ENCODE measurements around the gene LYVE1. TPM values are rescaled to one million over a fixed set of nuclear protein-coding genes. Genes with fewer than 3 reads are reported as not detected.

The LYVE1 gene
- total and polyA plus RNA-seq, 2 of the 13 experiments (the other 11 are each of a cell fraction or from before 2014, with no cell fraction given): 1.2 to 1.4 TPM

DNA sequence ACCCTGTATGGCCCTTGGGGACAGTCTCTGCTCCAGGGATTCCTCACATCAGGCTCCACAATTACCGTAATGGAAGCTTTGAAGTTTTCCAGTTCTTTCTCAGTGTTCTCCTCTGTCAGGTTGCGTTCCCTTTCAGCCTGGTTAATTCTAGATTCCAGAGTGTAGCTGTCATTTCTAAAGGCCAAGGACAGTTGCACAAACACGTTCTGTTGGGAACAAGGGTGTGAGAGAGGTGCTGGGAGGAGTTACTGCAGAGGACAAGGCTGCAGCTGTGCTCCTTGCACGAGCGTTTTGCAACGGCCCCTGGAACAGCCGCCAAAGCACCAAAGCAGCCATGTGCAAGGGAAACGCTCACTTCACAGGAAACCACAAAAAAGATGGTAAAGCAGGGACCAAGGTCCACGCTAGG is 35.9 kb upstream of the LYVE1 start (continued):
- peak; percentile 28 for TF ChIP-seq ZFY (CRISPR knock-in tag; IDR thresholded peaks at IDR 0.05)
- peak; percentile 84 for TF ChIP-seq ARID5B (CRISPR knock-in tag; IDR thresholded peaks at IDR 0.05)
- TF ChIP-seq SALL1 (CRISPR knock-in tag; IDR thresholded peaks at IDR 0.05): peak; percentile 78
- no peak for TF ChIP-seq ZNF572 (CRISPR knock-in tag; IDR thresholded peaks at IDR 0.05)
- TF ChIP-seq DRAP1 (CRISPR knock-in tag; IDR thresholded peaks at IDR 0.05): peak; percentile 50; the same call in 1 of the 2 replicates
- TF ChIP-seq RFXAP (CRISPR knock-in tag; IDR thresholded peaks at IDR 0.05; ENCODE audit: borderline replicate concordance): no peak
- TF ChIP-seq, protein P1, sequence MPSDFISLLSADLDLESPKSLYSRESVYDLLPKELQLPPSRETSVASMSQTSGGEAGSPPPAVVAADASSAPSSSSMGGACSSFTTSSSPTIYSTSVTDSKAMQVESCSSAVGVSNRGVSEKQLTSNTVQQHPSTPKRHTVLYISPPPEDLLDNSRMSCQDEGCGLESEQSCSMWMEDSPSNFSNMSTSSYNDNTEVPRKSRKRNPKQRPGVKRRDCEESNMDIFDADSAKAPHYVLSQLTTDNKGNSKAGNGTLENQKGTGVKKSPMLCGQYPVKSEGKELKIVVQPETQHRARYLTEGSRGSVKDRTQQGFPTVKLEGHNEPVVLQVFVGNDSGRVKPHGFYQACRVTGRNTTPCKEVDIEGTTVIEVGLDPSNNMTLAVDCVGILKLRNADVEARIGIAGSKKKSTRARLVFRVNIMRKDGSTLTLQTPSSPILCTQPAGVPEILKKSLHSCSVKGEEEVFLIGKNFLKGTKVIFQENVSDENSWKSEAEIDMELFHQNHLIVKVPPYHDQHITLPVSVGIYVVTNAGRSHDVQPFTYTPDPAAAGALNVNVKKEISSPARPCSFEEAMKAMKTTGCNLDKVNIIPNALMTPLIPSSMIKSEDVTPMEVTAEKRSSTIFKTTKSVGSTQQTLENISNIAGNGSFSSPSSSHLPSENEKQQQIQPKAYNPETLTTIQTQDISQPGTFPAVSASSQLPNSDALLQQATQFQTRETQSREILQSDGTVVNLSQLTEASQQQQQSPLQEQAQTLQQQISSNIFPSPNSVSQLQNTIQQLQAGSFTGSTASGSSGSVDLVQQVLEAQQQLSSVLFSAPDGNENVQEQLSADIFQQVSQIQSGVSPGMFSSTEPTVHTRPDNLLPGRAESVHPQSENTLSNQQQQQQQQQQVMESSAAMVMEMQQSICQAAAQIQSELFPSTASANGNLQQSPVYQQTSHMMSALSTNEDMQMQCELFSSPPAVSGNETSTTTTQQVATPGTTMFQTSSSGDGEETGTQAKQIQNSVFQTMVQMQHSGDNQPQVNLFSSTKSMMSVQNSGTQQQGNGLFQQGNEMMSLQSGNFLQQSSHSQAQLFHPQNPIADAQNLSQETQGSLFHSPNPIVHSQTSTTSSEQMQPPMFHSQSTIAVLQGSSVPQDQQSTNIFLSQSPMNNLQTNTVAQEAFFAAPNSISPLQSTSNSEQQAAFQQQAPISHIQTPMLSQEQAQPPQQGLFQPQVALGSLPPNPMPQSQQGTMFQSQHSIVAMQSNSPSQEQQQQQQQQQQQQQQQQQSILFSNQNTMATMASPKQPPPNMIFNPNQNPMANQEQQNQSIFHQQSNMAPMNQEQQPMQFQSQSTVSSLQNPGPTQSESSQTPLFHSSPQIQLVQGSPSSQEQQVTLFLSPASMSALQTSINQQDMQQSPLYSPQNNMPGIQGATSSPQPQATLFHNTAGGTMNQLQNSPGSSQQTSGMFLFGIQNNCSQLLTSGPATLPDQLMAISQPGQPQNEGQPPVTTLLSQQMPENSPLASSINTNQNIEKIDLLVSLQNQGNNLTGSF (CRISPR knock-in tag; IDR thresholded peaks at IDR 0.05): no peak
- TF ChIP-seq NAIF1 (CRISPR knock-in tag; IDR thresholded peaks at IDR 0.05; ENCODE audit: borderline replicate concordance): no peak
- TF ChIP-seq ZNF747 (CRISPR knock-in tag; IDR thresholded peaks at IDR 0.05; ENCODE audit: borderline replicate concordance): no peak
- no peak for TF ChIP-seq CCDC6 (CRISPR knock-in tag; IDR thresholded peaks at IDR 0.05)

All from HepG2 (cell line).